ENCODE results near the gene RAPH1.

RAPH1 gene

GRCh38 chr2:203579730-203580129 lies 44.6 kb upstream of the RAPH1 start:
- Histone ChIP-seq H3K36me3 (replicated peaks; ENCODE audit: insufficient read depth, low read length) (no peaks in the 10 kb centered on the region), H3K9me2 (replicated peaks; ENCODE audit: insufficient read depth, low read length) (no peaks in the 10 kb centered on the region), H3K27me3 (replicated peaks; ENCODE audit: insufficient read depth, low read length) (no peaks in the 10 kb centered on the region), H3K9ac (ENCODE audit: low read length) (peak overlapping the region; percentile 6; the same call in 1 of the 2 replicates), H4K20me1 (ENCODE audit: insufficient read depth, low read length) (no peaks in the 10 kb centered on the region), H3K9me3 (replicated peaks; ENCODE audit: insufficient read depth, low read length) (no peaks in the 10 kb centered on the region), H3K79me2 (ENCODE audit: low read length) (no peaks in the 10 kb centered on the region), H3K4me1 (ENCODE audit: low read length) (peaks cover 54% of the 10 kb centered on the region), H3F3A (ENCODE audit: insufficient read depth, low read length) (peaks cover 40% of the 10 kb centered on the region), H3K4me2 (ENCODE audit: low read depth, low read length) (peak overlapping the region; percentile 29; the same call in 1 of the 2 replicates), H3K27ac (ENCODE audit: low read length) (peak overlapping the region; percentile 73), H2AFZ (ENCODE audit: low read length) (peak overlapping the region; percentile 4; the same call in 1 of the 2 replicates), H3K4me3 (ENCODE audit: low read length) (no peak overlapping the region; the same call in 1 of the 2 replicates)
- no peak for DNase-seq
- no peak for TF ChIP-seq EZH2 (optimal IDR thresholded peaks at IDR 0.05; ENCODE audit: low read depth, low read length)
- TF ChIP-seq CTCF (IDR thresholded peaks at IDR 0.05; ENCODE audit: low read length), result no peak
- no peak for TF ChIP-seq EZH2phosphoT487 (IDR thresholded peaks at IDR 0.05; ENCODE audit: low read length)

DNA sequence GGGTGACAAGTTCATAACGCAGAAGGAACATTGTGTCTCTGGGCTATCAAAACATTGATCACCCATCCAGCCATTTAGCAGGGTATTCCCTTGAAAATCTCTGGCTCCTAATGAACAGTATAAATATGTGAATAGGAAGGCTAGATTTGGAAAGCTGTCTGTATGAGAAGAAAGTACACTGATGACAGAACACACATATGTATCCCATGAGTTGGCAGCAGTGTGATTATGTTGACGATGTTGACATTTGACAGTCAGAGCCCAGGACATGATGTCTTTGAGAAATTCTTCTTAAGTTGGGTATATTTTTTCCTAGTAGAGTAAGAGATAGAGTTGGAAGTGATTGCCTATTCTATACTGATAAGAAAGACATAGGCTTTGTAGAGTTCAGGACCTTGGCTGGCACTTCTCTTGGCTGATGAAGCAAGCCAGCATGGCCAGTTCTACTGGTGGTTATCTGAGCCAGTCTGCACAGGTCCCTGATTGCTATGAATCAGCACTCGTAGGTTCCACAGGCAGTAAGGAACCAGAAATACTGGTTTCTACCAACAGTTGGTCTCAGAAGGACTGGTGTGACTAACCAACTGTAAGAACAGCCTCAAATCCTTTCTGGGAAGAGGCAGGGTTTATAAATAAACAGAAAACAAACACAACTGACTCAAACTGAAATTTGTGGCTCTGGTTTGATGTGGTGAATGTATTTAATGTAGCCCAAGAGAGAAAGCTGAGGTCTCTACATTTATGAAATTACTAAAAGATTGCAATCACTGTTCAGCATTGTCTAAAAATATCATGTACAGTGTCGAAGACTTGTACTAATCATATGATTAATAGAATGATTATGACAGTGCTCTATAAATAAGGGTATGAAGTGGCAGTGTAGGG lies 43.9 kb upstream of the RAPH1 start:
- DNase-seq, result peak; percentile 93
- H4K20me1 ChIP-seq (ENCODE audit: insufficient read depth, low read length), result no peaks in the 10 kb centered on the region

GRCh38 chr2:203574824-203575223 lies 39.7 kb upstream of the RAPH1 start:
- no peaks in the 10 kb centered on the region for H3K79me2 ChIP-seq (ENCODE audit: low read length)

More for the DNA sequence above, 43.9 kb upstream of the RAPH1 start:
- Histone ChIP-seq H3K9me3 (replicated peaks; ENCODE audit: insufficient read depth, low read length) (no peaks in the 10 kb centered on the region), H3K79me2 (ENCODE audit: low read length) (no peaks in the 10 kb centered on the region), H2AFZ (ENCODE audit: low read length) (peak overlapping the region; percentile 5; the same call in 1 of the 2 replicates), H3F3A (ENCODE audit: insufficient read depth, low read length) (peaks cover 33% of the 10 kb centered on the region), H3K4me3 (ENCODE audit: low read length) (no peak overlapping the region; the same call in 1 of the 2 replicates), H3K36me3 (replicated peaks; ENCODE audit: insufficient read depth, low read length) (no peaks in the 10 kb centered on the region), H3K27me3 (replicated peaks; ENCODE audit: insufficient read depth, low read length) (no peaks in the 10 kb centered on the region), H3K9me2 (replicated peaks; ENCODE audit: insufficient read depth, low read length) (no peaks in the 10 kb centered on the region), H3K4me1 (ENCODE audit: low read length) (peaks cover 47% of the 10 kb centered on the region), H3K9ac (ENCODE audit: low read length) (peak overlapping the region; percentile 6; the same call in 1 of the 2 replicates), H3K4me2 (ENCODE audit: low read depth, low read length) (peak overlapping the region; percentile 29), H3K27ac (ENCODE audit: low read length) (peak overlapping the region; percentile 73)
- no peak for TF ChIP-seq EZH2 (optimal IDR thresholded peaks at IDR 0.05; ENCODE audit: low read depth, low read length)
- TF ChIP-seq CTCF (IDR thresholded peaks at IDR 0.05; ENCODE audit: low read length), result 0 out of 2 replicates have a peak, but pooled peaks have one; percentile 3
- TF ChIP-seq EZH2phosphoT487 (IDR thresholded peaks at IDR 0.05; ENCODE audit: low read length), result no peak

More at GRCh38 chr2:203574824-203575223, 39.7 kb upstream of the RAPH1 start:
- peaks cover 19% of the 10 kb centered on the region for H3K4me1 ChIP-seq (ENCODE audit: low read length)
- no peaks in the 10 kb centered on the region for H3K36me3 ChIP-seq (replicated peaks; ENCODE audit: insufficient read depth, low read length)
- no peak overlapping the region for H2AFZ ChIP-seq (ENCODE audit: low read length)
- H3K4me3 ChIP-seq (ENCODE audit: low read length), result no peak overlapping the region
- H3K27ac ChIP-seq (ENCODE audit: low read length), result no peak overlapping the region
- no peak overlapping the region for H3K9ac ChIP-seq (ENCODE audit: low read length)
- no peaks in the 10 kb centered on the region for H3K9me2 ChIP-seq (replicated peaks; ENCODE audit: insufficient read depth, low read length)
- H3K9me3 ChIP-seq (replicated peaks; ENCODE audit: insufficient read depth, low read length), result no peaks in the 10 kb centered on the region
- H3K4me2 ChIP-seq (ENCODE audit: low read depth, low read length), result no peak overlapping the region
- no peaks in the 10 kb centered on the region for H3K27me3 ChIP-seq (replicated peaks; ENCODE audit: insufficient read depth, low read length)
- no peaks in the 10 kb centered on the region for H4K20me1 ChIP-seq (ENCODE audit: insufficient read depth, low read length)
- TF ChIP-seq CTCF (IDR thresholded peaks at IDR 0.05; ENCODE audit: low read length) (no peak), EZH2phosphoT487 (IDR thresholded peaks at IDR 0.05; ENCODE audit: low read length) (no peak), EZH2 (optimal IDR thresholded peaks at IDR 0.05; ENCODE audit: low read depth, low read length) (no peak)
- no peak for DNase-seq
- peaks cover 18% of the 10 kb centered on the region for H3F3A ChIP-seq (ENCODE audit: insufficient read depth, low read length)

All from MM.1S (cell line).